Ovary (tissue), 9 donors: ENCODE data around the gene BBX. TPM values are rescaled to one million over a fixed set of nuclear protein-coding genes. Genes with fewer than 3 reads are reported as not detected.

Experiments used
- DNase-seq, 5 donors: peaks; one replicate each; pipeline ENCODE4 v3.0.0-alpha.2; 2019 to 2020
- H3K27ac ChIP-seq, 2 donors: fragments of 200-600 bp; one replicate each; pipeline versions ENCODE4 v1.5.1 to v1.8.0; 2019 to 2022
- H3K27me3 ChIP-seq: fragments of 200-600 bp; one replicate; pipeline ENCODE4 v1.8.0; 2022
- H3K36me3 ChIP-seq: fragments of 200-600 bp; sonication (generic); one replicate; pipeline ENCODE4 v1.5.1; 2019
- H3K4me1 ChIP-seq: one replicate; pipeline ENCODE4 v1.8.1; 2013; ENCODE audit warnings: mild to moderate bottlenecking, moderate library complexity; ENCODE audit not compliant: insufficient read depth
- H3K4me3 ChIP-seq: fragments of 200-600 bp; sonication (generic); one replicate; pipeline ENCODE4 v1.5.1; 2017
- H3K9me3 ChIP-seq, 2 donors: fragments of 200-600 bp in 1 of 2; sonication (generic) in 1 of 2; one replicate each; pipeline versions ENCODE4 v1.5.1 to v1.8.1; 2013 to 2019; ENCODE audit warnings: mild to moderate bottlenecking in 1 of 2, moderate library complexity in 1 of 2
- EP300 ChIP-seq: sonication (generic); formaldehyde crosslinking; IDR thresholded peaks from one replicate; pipeline ENCODE4 v1.6.1; 2017; ENCODE audit warnings: antibody characterized with exemption
- POLR2A ChIP-seq: fragments of 450-650 bp; IDR thresholded peaks from one replicate; pipeline ENCODE4 v1.6.1; 2017; ENCODE audit warnings: antibody characterized with exemption, mild to moderate bottlenecking, moderate library complexity
- WGBS, 3 donors: extraction: QIAGEN DNeasy Blood & Tissue Kit in 1 of 3; methylation state at CpG; one replicate each; pipeline versions ENCODE4 v1.1.5 to v1.1.7; 2013 to 2017; 5-methylcytosine and 5-hydroxymethylcytosine counted together
- intact Hi-C, 4 donors: fragments of 100-400 bp; cut with DNase I; formaldehyde crosslinking; loops; one replicate each; pipeline versions ENCODE4 v1.11.0 to v1.15.1; 2022 to 2023
- polyA plus RNA-seq, 2 donors: library from polyadenylated mRNA; stranded (reverse); fragments of 200-250 nt in 1 of 2; fragments of 350-450 nt in 1 of 2; fragmentation: Illumina TruSeq in 1 of 2; extraction: RNeasy Lipid Tissue Mini Kit (QIAGEN cat#74804) in 1 of 2; gene quantifications; one replicate each; pipeline ENCODE4 v1.2.3, GENCODE V29; 2013 to 2014
- total RNA-seq, 7 donors: library from RNA; depleted of rRNA in 2 of 7; stranded (reverse); fragments of >200 nt in 2 of 7; fragmentation: NEBNext Ultra II Directional in 3 of 7; extraction: Animal tissue kit (Norgen Biotek cat#: 25700) in 3 of 7; gene quantifications; one replicate each; pipeline versions ENCODE4 v1.1.0 to v1.2.4, GENCODE V29; 2016 to 2023
- TF ChIP-seq, protein P1 (sequence below), 3 donors: fragments of 450-650 bp in 2 of 3; fragments of 200-600 bp in 1 of 3; IDR thresholded peaks; one replicate each; pipeline versions ENCODE4 v1.5.1 to v1.8.0; 2016 to 2022; ENCODE audit warnings: antibody characterized with exemption in 3 of 3, mild to moderate bottlenecking in 1 of 3
- donor health status: DM: no; HTN: no; CAD: no; lungs with moderate emphysema.
- donor health status: DM: no; HTN: no; CAD: no.
- donor health status: Bipolar disorder and iron deficiency.
- donor health status: DM: yes; HTN: yes; CAD: no.
- donor health status: DM: no; HTN: no; CAD: no.
- donor health status: DM: yes; HTN: yes; CAD: no.

The BBX gene
- total and polyA plus RNA-seq, 9 donors: 15.8 to 114 (median 86.3) TPM

DNA sequence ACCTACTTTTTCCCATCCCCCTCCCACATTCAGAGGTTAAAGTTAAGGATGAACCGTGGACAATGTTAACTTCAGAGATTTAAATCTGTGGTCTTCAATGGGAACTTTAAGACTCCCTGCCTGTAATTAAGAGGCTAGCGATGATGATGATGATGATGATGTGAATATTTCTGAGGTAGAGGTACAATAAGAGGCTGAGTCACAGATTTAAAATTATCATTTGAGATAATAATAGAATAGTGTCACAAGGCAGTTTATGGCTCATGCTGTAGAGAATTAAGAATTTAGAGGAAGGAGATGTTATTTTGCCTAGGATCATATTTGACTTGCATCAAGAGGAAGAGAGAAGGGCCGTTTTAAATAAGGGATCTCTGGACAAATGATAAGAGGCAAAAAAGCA lies 146.2 kb downstream of the BBX start:
- Histone ChIP-seq H3K9me3 (no peaks in the 10 kb centered on the region), H3K36me3 (no peaks in the 10 kb centered on the region), H3K27ac (no peak overlapping the region), H3K4me1 (peaks cover 4% of the 10 kb centered on the region), H3K4me3 (no peak overlapping the region), H3K27me3 (no peaks in the 10 kb centered on the region)
- DNase-seq: no peak
- 86 to 93% (median 89%) methylated on average over 3 of the region's 3 CpGs for WGBS, 3 donors
- intact Hi-C loops: loop anchor here in 1 of 4 donors (5.0 kb wide), 1 partner anchor 73 kb away; no protein-coding TSS in a partner anchor
- TF ChIP-seq, protein P1, sequence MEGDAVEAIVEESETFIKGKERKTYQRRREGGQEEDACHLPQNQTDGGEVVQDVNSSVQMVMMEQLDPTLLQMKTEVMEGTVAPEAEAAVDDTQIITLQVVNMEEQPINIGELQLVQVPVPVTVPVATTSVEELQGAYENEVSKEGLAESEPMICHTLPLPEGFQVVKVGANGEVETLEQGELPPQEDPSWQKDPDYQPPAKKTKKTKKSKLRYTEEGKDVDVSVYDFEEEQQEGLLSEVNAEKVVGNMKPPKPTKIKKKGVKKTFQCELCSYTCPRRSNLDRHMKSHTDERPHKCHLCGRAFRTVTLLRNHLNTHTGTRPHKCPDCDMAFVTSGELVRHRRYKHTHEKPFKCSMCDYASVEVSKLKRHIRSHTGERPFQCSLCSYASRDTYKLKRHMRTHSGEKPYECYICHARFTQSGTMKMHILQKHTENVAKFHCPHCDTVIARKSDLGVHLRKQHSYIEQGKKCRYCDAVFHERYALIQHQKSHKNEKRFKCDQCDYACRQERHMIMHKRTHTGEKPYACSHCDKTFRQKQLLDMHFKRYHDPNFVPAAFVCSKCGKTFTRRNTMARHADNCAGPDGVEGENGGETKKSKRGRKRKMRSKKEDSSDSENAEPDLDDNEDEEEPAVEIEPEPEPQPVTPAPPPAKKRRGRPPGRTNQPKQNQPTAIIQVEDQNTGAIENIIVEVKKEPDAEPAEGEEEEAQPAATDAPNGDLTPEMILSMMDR (IDR thresholded peaks at IDR 0.05): no peak
- TF ChIP-seq EP300 (no peak), POLR2A (no peak)

DNA sequence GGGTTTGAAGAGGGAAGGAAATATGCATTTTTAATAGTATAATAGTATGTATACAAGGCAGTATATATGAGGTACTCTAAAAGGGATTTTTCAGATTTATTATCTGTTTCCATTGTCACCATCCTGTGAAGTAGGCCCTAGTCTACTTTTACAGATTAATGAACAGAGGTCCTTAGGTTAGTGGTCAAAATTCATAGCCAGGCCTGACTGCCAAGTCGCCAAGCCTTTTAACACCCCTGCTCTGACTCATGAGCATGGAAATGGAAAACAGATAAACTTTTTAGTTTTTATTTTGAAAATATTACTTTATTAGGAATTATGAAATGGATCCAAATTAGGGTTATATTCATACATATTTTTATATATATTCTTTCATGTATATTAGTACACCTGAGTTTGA lies 146.9 kb downstream of the BBX start:
- intact Hi-C loops: loop anchor here in 1 of 4 donors (5.0 kb wide), 1 partner anchor 73 kb away; no protein-coding TSS in a partner anchor
- no peak overlapping the region for H3K27ac ChIP-seq
- peaks cover 4% of the 10 kb centered on the region for H3K4me1 ChIP-seq
- no peak for DNase-seq
- H3K36me3 ChIP-seq: no peaks in the 10 kb centered on the region
- 50 to 61% (median 54%) methylated on average over 1 of the region's 1 CpG for WGBS, 3 donors
- TF ChIP-seq EP300 (no peak), POLR2A (no peak)
- TF ChIP-seq, protein P1 (IDR thresholded peaks at IDR 0.05): no peak
- no peak overlapping the region for H3K4me3 ChIP-seq
- no peaks in the 10 kb centered on the region for H3K9me3 ChIP-seq
- H3K27me3 ChIP-seq: no peaks in the 10 kb centered on the region

GRCh38 chr3:107670986-107671385 lies 148.2 kb downstream of the BBX start:
- Histone ChIP-seq H3K4me1 (no peaks in the 10 kb centered on the region), H3K27ac (no peak overlapping the region), H3K9me3 (no peaks in the 10 kb centered on the region), H3K4me3 (no peak overlapping the region), H3K36me3 (no peaks in the 10 kb centered on the region), H3K27me3 (no peaks in the 10 kb centered on the region)
- DNase-seq: no peak
- no peak for TF ChIP-seq POLR2A
- TF ChIP-seq, protein P1 (IDR thresholded peaks at IDR 0.05): no peak
- 31 to 47% (median 32%) methylated on average over 3 of the region's 3 CpGs for WGBS, 3 donors
- intact Hi-C loops: no loop called here

GRCh38 chr3:107674371-107674770 lies 151.6 kb downstream of the BBX start:
- DNase-seq: no peak
- Histone ChIP-seq H3K4me1 (no peaks in the 10 kb centered on the region), H3K36me3 (no peaks in the 10 kb centered on the region), H3K4me3 (no peak overlapping the region), H3K27ac (no peak overlapping the region), H3K27me3 (no peaks in the 10 kb centered on the region), H3K9me3 (no peaks in the 10 kb centered on the region)
- intact Hi-C loops: no loop called here
- TF ChIP-seq, protein P1 (IDR thresholded peaks at IDR 0.05): no peak
- TF ChIP-seq POLR2A: no peak
- TF ChIP-seq EP300: no peak
- WGBS, 3 donors: 94 to 96% (median 96%) methylated on average over 7 of the region's 7 CpGs
